ENCODE results near the gene HCFC1R1.

Gene HCFC1R1

GRCh38 chr16:3000540-3000939 is 23.2 kb downstream of the HCFC1R1 start:
- TF ChIP-seq, protein P1, sequence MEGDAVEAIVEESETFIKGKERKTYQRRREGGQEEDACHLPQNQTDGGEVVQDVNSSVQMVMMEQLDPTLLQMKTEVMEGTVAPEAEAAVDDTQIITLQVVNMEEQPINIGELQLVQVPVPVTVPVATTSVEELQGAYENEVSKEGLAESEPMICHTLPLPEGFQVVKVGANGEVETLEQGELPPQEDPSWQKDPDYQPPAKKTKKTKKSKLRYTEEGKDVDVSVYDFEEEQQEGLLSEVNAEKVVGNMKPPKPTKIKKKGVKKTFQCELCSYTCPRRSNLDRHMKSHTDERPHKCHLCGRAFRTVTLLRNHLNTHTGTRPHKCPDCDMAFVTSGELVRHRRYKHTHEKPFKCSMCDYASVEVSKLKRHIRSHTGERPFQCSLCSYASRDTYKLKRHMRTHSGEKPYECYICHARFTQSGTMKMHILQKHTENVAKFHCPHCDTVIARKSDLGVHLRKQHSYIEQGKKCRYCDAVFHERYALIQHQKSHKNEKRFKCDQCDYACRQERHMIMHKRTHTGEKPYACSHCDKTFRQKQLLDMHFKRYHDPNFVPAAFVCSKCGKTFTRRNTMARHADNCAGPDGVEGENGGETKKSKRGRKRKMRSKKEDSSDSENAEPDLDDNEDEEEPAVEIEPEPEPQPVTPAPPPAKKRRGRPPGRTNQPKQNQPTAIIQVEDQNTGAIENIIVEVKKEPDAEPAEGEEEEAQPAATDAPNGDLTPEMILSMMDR (IDR thresholded peaks at IDR 0.05; ENCODE audit: low read length, missing control alignments): no peak
- H3K4me3 ChIP-seq (replicated peaks; ENCODE audit: low read depth, low read length): no peak overlapping the region
- no peak for DNase-seq (ENCODE audit: low read depth)

GRCh38 chr16:2999929-3000328 is 23.8 kb downstream of the HCFC1R1 start:
- DNase-seq (ENCODE audit: low read depth): no peak
- TF ChIP-seq, protein P1 (IDR thresholded peaks at IDR 0.05; ENCODE audit: low read length, missing control alignments): no peak
- no peak overlapping the region for H3K4me3 ChIP-seq (replicated peaks; ENCODE audit: low read depth, low read length)

DNA sequence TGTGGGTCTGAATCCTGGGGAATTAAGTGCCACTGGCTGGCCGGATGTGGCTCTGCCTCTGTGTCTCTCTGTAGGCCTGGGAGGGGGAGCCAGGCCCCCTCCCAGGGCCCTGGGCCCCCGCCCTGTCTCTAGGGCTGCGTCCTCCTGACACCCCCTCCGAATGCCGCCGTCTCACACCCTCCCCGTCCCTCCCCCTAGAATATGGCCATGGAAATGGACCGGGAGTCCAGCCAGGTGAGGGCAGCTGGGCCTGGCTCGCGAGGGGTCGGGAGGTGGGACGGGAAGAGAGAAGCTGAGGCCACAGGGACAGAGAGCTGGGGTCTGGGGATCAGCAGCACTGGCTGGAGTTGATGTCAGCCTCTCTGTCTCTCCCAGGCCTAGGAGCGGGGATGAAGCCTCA is 27.4 kb downstream of the HCFC1R1 start:
- DNase-seq (ENCODE audit: low read depth): no peak
- TF ChIP-seq, protein P1 (IDR thresholded peaks at IDR 0.05; ENCODE audit: low read length, missing control alignments): no peak
- H3K4me3 ChIP-seq (replicated peaks; ENCODE audit: low read depth, low read length): no peak overlapping the region

- H3K4me3 ChIP-seq (replicated peaks; ENCODE audit: low read depth, low read length): no peak overlapping the region
- no peak for DNase-seq (ENCODE audit: low read depth)
- TF ChIP-seq, protein P1 (IDR thresholded peaks at IDR 0.05; ENCODE audit: low read length, missing control alignments): no peak
These were observed 31.2 kb downstream of the HCFC1R1 start for GRCh38 chr16:2992383-2993081.

DNA sequence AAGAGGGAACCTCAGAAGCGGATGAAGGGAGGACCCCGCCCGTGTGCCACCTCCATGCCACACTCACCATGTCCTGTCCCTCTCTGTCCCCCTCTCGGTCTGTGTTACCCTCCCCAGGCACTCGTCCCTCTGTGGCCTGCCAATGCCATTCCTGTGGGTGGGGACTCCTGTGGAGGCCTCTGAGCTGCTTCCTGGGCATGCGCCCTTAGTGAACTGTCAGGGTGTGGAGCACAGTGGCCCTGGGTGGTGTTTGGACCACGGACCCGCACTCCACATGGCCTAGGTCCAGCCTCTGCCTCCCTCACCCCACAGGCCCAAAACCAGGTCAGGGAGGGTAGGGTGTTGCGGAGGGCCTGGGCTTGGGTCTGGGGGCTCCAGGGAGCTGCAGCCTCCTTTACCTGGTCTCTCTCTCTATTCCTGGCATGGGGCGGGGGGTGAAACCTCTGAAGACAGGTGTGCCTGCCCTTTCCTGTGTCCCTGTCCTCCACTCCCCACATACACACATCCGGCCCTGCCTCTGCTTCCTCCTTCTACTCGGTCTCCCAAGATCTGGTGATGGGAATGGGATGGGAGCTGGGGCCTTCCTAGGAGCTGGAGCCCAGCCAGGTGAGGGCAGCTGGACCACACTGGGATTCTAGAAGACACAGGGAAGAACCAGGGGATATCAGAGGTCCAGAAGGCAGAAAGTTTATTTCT is 32.0 kb downstream of the HCFC1R1 start:
- no peak for DNase-seq (ENCODE audit: low read depth)
- TF ChIP-seq, protein P1 (IDR thresholded peaks at IDR 0.05; ENCODE audit: low read length, missing control alignments): no peak
- no peak overlapping the region for H3K4me3 ChIP-seq (replicated peaks; ENCODE audit: low read depth, low read length)

- TF ChIP-seq, protein P1 (IDR thresholded peaks at IDR 0.05; ENCODE audit: low read length, missing control alignments): no peak
- DNase-seq (ENCODE audit: low read depth): no peak
- no peak overlapping the region for H3K4me3 ChIP-seq (replicated peaks; ENCODE audit: low read depth, low read length)
These were observed 32.9 kb downstream of the HCFC1R1 start for GRCh38 chr16:2990891-2991290.

Data from fibroblast of pulmonary artery (primary cell).